ENCODE measurements around the gene TBCK.
A peak's percentile ranks its signal among the peaks of the same experiment; 100 is the strongest.

The TBCK gene

DNA sequence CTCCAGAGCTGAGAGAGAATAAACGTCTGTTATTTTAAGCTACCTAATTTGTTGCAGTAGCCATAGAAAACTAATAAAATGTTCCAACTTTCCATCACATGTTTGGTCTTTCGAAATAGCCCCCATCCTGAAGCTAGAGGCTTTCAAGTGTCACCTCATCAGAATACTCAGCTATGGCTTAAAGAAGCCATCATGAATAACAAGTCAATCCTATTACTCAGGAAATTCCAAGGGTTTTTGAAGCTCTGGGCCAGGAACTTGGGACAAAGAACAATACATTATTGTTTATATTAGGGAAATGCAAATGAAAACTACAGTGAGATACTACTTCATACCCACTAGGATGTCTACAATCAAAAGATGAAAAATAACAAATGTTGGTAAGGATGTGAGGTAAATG, 42.2 kb downstream of the TBCK start:
- H3K4me1 Mint-ChIP-seq, result peaks cover 8% of the 10 kb centered on the region
- no peak overlapping the region for H3K27ac Mint-ChIP-seq
- no peaks in the 10 kb centered on the region for H3K27me3 Mint-ChIP-seq
- H3K9me3 Mint-ChIP-seq, result no peaks in the 10 kb centered on the region
- H3K4me3 Mint-ChIP-seq, result no peak overlapping the region
- DNase-seq, result no peak
- ATAC-seq, result no peak

- ATAC-seq (no peak), DNase-seq (no peak)
- no peaks in the 10 kb centered on the region for H3K9me3 Mint-ChIP-seq
- peaks cover 8% of the 10 kb centered on the region for H3K4me1 Mint-ChIP-seq
- no peaks in the 10 kb centered on the region for H3K27me3 Mint-ChIP-seq
- no peak overlapping the region for H3K27ac Mint-ChIP-seq
- H3K4me3 Mint-ChIP-seq, result no peak overlapping the region
Observed at GRCh38 chr4:106270736-106271135, 45.3 kb downstream of the TBCK start.

DNA sequence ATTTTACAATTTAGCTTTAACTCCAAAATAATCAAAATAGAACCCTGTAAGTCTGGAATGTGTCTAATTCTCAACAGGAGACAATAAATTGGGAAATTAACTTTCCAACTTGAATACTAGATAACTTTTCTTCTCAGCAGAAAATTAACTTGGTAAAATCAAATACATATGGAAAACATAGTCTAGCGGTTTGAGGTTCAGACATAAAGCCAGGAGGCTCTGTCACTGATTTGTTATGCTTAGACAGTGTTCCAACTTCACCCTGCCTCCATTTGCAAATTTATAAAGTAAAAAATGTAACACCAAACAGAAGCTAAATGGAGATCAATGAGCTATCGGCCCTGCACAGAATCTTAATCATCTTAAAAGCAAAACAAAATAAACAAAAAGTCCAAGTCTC, 46.3 kb downstream of the TBCK start:
- H3K27ac Mint-ChIP-seq, result no peak overlapping the region
- H3K4me3 Mint-ChIP-seq, result no peak overlapping the region
- peaks cover 7% of the 10 kb centered on the region for H3K4me1 Mint-ChIP-seq
- ATAC-seq (no peak), DNase-seq (no peak)
- H3K27me3 Mint-ChIP-seq, result no peaks in the 10 kb centered on the region
- H3K9me3 Mint-ChIP-seq, result no peaks in the 10 kb centered on the region

DNA sequence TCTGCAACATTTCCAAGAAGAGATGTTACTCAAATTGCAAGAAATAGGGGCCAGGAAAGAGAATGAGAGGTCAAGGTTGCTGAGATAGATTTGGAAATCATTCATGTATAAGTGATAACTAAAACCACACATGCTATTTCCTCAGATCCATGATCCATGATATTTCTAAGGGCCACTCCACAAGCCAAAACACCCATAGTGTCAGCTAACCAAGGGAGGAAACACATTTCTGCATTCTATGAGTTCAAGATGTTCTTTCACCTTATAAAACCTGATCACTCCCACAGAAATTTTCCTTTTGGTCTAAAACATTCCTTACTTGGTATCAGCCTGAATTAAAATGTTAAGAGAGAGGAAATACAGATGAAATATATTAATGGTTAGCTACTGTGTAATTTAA, 47.2 kb downstream of the TBCK start:
- DNase-seq (no peak), ATAC-seq (no peak)
- no peak overlapping the region for H3K4me3 Mint-ChIP-seq
- H3K9me3 Mint-ChIP-seq, result no peaks in the 10 kb centered on the region
- H3K4me1 Mint-ChIP-seq, result no peaks in the 10 kb centered on the region
- no peak overlapping the region for H3K27ac Mint-ChIP-seq
- no peaks in the 10 kb centered on the region for H3K27me3 Mint-ChIP-seq

DNA sequence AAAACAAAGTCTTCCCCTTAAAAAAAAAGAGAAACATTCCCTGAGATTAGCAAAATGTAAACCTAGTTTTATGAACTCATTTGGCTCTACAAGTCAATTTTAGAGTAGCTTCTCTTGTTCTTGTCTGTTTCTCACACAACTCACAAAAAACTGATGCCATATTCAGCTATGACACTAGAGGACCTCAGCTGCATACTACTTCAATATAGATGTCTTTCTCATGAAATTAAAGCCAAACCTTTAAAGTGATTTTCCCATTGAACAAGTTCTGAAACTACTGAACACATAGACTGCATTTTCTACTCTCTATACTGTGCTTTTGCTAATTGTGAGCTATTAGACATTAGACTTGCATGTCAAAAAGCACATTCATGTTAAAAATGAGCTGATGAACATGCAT, 49.8 kb downstream of the TBCK start:
- DNase-seq, result no peak
- ATAC-seq, result peak; percentile 53
- H3K9me3 Mint-ChIP-seq, result no peaks in the 10 kb centered on the region

DNA sequence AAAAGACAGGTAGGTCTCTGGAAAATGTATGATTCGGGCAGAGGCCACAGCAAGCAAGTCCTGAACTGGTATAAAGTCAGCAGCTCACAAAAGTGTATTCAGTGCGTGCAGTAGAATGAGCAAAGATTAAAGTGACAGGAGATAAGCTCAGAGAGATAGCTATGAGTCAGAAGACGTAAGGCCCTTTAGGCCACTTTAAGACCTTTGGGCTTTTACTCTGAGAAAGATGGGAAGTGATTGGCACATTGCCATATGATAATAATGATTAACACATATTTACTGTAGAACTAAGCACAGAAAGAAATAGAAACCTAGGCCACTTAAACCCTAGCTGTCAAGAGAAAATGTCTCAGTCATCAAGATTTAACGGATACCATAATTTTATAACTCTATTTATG, 51.7 kb downstream of the TBCK start:
- H3K27me3 Mint-ChIP-seq, result no peaks in the 10 kb centered on the region
- ATAC-seq (no peak), DNase-seq (no peak)
- no peaks in the 10 kb centered on the region for H3K4me1 Mint-ChIP-seq
- H3K4me3 Mint-ChIP-seq, result no peak overlapping the region
- peak overlapping the region in 1 of 2 donors; percentile 77 for H3K27ac Mint-ChIP-seq
- H3K9me3 Mint-ChIP-seq, result no peaks in the 10 kb centered on the region

More for the DNA sequence above, 49.8 kb downstream of the TBCK start:
- Mint-ChIP-seq H3K4me3 (no peak overlapping the region), H3K4me1 (no peaks in the 10 kb centered on the region), H3K27me3 (no peaks in the 10 kb centered on the region), H3K27ac (no peak overlapping the region)

- Mint-ChIP-seq H3K4me3 (no peak overlapping the region), H3K27me3 (no peaks in the 10 kb centered on the region), H3K27ac (peak overlapping the region in 1 of 2 donors; percentile 77), H3K4me1 (no peaks in the 10 kb centered on the region), H3K9me3 (no peaks in the 10 kb centered on the region)
- no peak for ATAC-seq
- DNase-seq, result no peak
Observed at GRCh38 chr4:106263594-106264330, 52.2 kb downstream of the TBCK start.

DNA sequence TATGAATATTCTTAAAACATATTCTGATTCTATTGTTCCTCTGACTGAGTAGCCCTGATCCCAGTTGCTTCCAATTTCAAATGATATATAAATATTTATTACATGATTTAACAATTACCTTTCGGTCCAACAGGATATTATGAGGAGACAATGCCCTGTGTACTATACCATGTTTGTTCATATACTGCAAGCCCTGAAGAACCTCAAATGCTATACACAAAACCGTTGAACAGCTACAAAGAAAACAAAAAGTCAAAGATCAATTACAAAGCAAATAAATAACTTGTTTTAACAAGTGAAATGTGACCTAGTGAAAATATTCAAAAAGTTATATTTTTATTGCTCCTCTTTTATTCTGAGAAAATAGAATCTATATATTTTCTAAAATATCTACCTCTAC, 54.0 kb downstream of the TBCK start:
- Mint-ChIP-seq H3K4me1 (no peaks in the 10 kb centered on the region), H3K9me3 (no peaks in the 10 kb centered on the region), H3K27me3 (no peaks in the 10 kb centered on the region), H3K4me3 (no peak overlapping the region), H3K27ac (no peak overlapping the region)
- DNase-seq (no peak), ATAC-seq (no peak)

GRCh38 chr4:106258145-106259045, 57.6 kb downstream of the TBCK start:
- H3K27me3 Mint-ChIP-seq, result no peaks in the 10 kb centered on the region
- DNase-seq, result no peak
- no peak overlapping the region for H3K27ac Mint-ChIP-seq
- no peak for ATAC-seq
- H3K9me3 Mint-ChIP-seq, result no peaks in the 10 kb centered on the region
- H3K4me1 Mint-ChIP-seq, result no peaks in the 10 kb centered on the region
- no peak overlapping the region for H3K4me3 Mint-ChIP-seq

DNA sequence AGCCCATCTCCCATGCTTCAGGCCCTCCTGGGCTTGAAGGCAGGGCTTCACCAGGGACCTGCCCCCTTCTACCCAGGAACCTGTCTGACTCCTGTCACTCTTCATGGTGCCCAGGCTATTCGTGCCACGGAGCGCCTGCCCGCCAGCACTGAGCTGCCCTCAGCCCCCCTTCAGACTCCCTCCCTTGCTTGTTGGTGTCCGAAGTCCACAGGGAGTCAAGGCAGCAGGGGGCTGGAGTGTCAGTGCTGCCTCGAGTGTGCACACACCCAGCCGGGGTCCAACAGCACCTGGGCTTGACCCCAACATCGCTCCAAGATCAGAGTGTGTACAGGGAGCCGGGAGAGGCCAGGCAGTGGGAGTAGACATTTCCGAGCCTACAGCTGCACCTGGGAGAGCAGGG, 59.8 kb downstream of the TBCK start:
- no peak for ATAC-seq
- no peak for DNase-seq
- no peak overlapping the region for H3K27ac Mint-ChIP-seq
- H3K9me3 Mint-ChIP-seq, result no peaks in the 10 kb centered on the region
- H3K4me3 Mint-ChIP-seq, result no peak overlapping the region
- H3K27me3 Mint-ChIP-seq, result no peaks in the 10 kb centered on the region
- no peaks in the 10 kb centered on the region for H3K4me1 Mint-ChIP-seq

- H3K27me3 Mint-ChIP-seq, result no peaks in the 10 kb centered on the region
- no peaks in the 10 kb centered on the region for H3K9me3 Mint-ChIP-seq
- DNase-seq (no peak), ATAC-seq (no peak)
- no peaks in the 10 kb centered on the region for H3K4me1 Mint-ChIP-seq
- no peak overlapping the region for H3K4me3 Mint-ChIP-seq
- H3K27ac Mint-ChIP-seq, result no peak overlapping the region
Observed at GRCh38 chr4:106255195-106255594, 60.8 kb downstream of the TBCK start.

DNA sequence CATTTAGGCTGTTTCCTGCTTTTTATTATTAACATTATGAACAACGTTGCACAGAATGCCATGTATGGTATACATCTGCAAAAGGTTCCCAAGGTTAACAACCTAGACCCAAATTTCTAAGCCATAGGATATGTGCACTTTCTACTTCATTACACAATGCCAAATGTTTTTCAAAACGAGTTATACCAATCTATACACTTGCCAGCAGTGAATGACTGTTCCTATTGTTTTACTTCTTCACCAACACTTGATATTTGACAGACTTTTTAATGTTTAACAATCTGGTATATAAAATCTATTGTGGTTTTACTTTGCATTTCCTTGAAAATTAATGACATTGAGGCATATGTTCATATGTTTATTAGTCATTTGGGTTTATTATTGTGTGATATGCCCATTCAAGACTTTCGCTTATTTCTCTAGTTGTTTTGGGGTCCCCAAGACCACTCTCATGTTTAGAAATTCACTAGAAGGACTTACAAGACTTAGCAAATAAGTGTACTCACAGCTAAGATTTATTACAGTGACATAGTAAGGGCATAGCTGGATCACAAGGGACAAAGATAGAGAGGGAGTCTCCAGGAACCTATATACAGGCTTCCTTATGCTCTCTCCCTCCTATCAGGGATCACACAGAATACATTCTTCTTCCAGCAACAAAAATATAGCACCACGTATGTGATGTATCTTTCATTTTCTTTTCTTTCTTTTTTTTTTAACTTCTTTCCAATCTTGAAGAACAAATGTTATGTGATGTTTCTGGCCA, 62.5 kb downstream of the TBCK start:
- H3K4me3 Mint-ChIP-seq, result no peak overlapping the region
- DNase-seq, result no peak
- H3K4me1 Mint-ChIP-seq, result no peaks in the 10 kb centered on the region
- H3K9me3 Mint-ChIP-seq, result no peaks in the 10 kb centered on the region
- ATAC-seq, result no peak
- no peaks in the 10 kb centered on the region for H3K27me3 Mint-ChIP-seq
- no peak overlapping the region for H3K27ac Mint-ChIP-seq

DNA sequence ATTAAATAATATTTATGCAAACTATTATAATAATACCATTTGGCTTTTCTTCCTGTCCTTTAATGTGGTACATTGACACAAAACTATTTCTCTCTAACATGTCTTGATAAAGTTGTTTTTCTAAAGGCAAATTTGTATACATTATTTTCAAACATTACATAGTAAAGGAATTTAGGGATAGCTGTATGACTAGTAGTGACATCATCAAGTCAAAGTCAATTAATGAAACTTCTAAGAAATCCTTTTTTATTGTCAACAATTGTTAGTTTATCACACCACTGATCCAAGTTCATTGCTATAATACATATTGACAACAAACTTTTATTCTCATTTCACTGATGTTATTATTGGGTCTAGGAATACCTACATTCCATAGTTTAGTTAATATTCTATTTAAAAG, 68.4 kb downstream of the TBCK start:
- no peak for DNase-seq
- no peak for ATAC-seq
- Mint-ChIP-seq H3K27ac (no peak overlapping the region), H3K4me3 (no peak overlapping the region), H3K9me3 (no peaks in the 10 kb centered on the region), H3K27me3 (no peaks in the 10 kb centered on the region), H3K4me1 (no peaks in the 10 kb centered on the region)

DNA sequence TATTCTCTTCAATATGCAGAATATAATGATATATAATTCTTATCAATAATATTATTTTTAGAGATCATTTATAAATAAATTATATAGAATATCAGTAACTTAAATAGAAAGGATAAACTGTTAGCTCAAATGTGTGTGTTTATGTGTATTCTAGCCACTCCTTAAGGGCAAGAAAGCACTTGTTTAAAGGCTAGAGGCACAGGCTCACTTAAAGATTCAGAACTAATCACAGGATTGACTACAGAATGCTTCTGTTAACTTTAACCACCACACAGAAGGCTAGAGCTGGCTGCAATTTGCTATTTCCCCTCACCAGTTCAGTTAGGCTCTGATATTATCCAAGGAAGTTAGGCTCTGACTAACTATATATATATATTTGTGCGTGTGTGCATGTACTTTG, 69.6 kb downstream of the TBCK start:
- Mint-ChIP-seq H3K4me1 (no peaks in the 10 kb centered on the region), H3K9me3 (no peaks in the 10 kb centered on the region), H3K4me3 (no peak overlapping the region), H3K27ac (no peak overlapping the region), H3K27me3 (no peaks in the 10 kb centered on the region)
- DNase-seq (no peak), ATAC-seq (no peak)

GRCh38 chr4:106245176-106245575, 70.8 kb downstream of the TBCK start:
- Mint-ChIP-seq H3K9me3 (no peaks in the 10 kb centered on the region), H3K27ac (peak overlapping the region in 1 of 2 donors; percentile 42), H3K27me3 (no peaks in the 10 kb centered on the region), H3K4me3 (no peak overlapping the region), H3K4me1 (no peaks in the 10 kb centered on the region)
- no peak for DNase-seq
- no peak for ATAC-seq

- Mint-ChIP-seq H3K9me3 (no peaks in the 10 kb centered on the region), H3K27me3 (no peaks in the 10 kb centered on the region), H3K4me1 (no peaks in the 10 kb centered on the region), H3K27ac (no peak overlapping the region), H3K4me3 (no peak overlapping the region)
- no peak for DNase-seq
- ATAC-seq, result no peak
Observed at GRCh38 chr4:106240699-106241098, 75.3 kb downstream of the TBCK start.

Data from stimulated activated naive CD8-positive, alpha-beta T cell treated with anti-CD3 and anti-CD28 coated beads, Interleukin-15, amount 100 ng/mL, for 72 hours (primary cell).